ENCODE measurements around the gene FOXP1. TPM values are rescaled to one million over a fixed set of nuclear protein-coding genes. Genes with fewer than 3 reads are reported as not detected.

Gene FOXP1
- total and polyA plus RNA-seq, 2 donors (not counting 1 experiment from before 2014, with no cell fraction given), result 91.1 to 508 TPM

DNA sequence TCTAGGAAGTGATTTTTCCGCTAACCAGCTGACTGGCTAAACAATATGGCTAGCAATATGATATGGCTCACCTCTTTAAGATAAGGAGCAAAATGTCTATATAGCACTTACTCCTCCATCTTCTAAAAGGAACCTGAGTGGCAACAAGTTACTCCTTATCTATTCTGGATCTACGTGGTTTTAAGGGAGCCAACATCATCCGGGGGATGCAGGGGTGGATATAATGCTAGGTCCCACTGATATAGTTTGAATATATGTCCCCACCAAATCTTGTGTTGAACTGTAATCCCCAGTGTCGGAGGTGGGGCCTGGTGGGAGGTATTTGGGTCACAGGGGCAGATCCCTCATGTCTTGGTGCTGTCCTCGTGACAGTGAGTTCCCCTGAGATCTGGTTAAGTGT lies 500.7 kb downstream of the FOXP1 start:
- H3K4me3 ChIP-seq (ENCODE audit: control extremely low read depth in 1 of 5, extremely low read depth in 1 of 5, insufficient read depth in 1 of 5, low read depth in 2 of 5, low read length in 4 of 5), result no peak overlapping the region
- H3K27me3 ChIP-seq (replicated peaks in 1 of 4; ENCODE audit: control extremely low read depth in 1 of 4, control insufficient read depth in 3 of 4, insufficient read depth in 4 of 4, low read length in 3 of 4), result no peaks in the 10 kb centered on the region
- H3K27ac ChIP-seq (ENCODE audit: low read length in 2 of 2), result peak overlapping the region in 1 of 2 donors; percentile 69
- H3K4me2 ChIP-seq (replicated peaks; ENCODE audit: low read depth, low read length, poor library complexity, severe bottlenecking), result no peak overlapping the region
- intact Hi-C loops (cut with micrococcal nuclease), result no loop called here
- TF ChIP-seq, protein P1, sequence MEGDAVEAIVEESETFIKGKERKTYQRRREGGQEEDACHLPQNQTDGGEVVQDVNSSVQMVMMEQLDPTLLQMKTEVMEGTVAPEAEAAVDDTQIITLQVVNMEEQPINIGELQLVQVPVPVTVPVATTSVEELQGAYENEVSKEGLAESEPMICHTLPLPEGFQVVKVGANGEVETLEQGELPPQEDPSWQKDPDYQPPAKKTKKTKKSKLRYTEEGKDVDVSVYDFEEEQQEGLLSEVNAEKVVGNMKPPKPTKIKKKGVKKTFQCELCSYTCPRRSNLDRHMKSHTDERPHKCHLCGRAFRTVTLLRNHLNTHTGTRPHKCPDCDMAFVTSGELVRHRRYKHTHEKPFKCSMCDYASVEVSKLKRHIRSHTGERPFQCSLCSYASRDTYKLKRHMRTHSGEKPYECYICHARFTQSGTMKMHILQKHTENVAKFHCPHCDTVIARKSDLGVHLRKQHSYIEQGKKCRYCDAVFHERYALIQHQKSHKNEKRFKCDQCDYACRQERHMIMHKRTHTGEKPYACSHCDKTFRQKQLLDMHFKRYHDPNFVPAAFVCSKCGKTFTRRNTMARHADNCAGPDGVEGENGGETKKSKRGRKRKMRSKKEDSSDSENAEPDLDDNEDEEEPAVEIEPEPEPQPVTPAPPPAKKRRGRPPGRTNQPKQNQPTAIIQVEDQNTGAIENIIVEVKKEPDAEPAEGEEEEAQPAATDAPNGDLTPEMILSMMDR (IDR thresholded peaks at IDR 0.05), result no peak
- no peak for TF ChIP-seq EZH2 (IDR thresholded peaks at IDR 0.05; ENCODE audit: borderline replicate concordance, insufficient read depth, low read depth, low read length, poor library complexity, severe bottlenecking)
- no peak overlapping the region for H3K9ac ChIP-seq (ENCODE audit: low read length)
- Mint-ChIP-seq H3K27me3 (no peaks in the 10 kb centered on the region), H3K4me3 (peak overlapping the region; percentile 15), H3K4me1 (peaks cover 86% of the 10 kb centered on the region), H3K27ac (peak overlapping the region; percentile 80), H3K9me3 (ENCODE audit: insufficient read depth) (no peaks in the 10 kb centered on the region)
- H4K20me1 ChIP-seq (ENCODE audit: control insufficient read depth, insufficient read depth, low read length, poor library complexity, severe bottlenecking), result peaks cover 32% of the 10 kb centered on the region
- CTCF ChIA-PET, result interaction anchor here (0.7 to 1.5 kb wide), 2 partner anchors 12 to 314 kb away, joined by 4 to 7 read pairs; no protein-coding TSS in a partner anchor
- peaks cover 0 to 24% of the 10 kb centered on the region in 2 experiments for H3K36me3 ChIP-seq (replicated peaks in 1 of 2; ENCODE audit: control extremely low read depth in 1 of 2, control insufficient read depth in 1 of 2, extremely low read depth in 1 of 2, insufficient read depth in 2 of 2, low read length in 1 of 2)
- H3K4me1 ChIP-seq (ENCODE audit: control insufficient read depth in 2 of 2, insufficient read depth in 2 of 2, low read length in 2 of 2), result peaks cover 82 to 86% of the 10 kb centered on the region in 2 donors
- no CpG with 5 or more reads among the region's 5 CpGs for WGBS (ENCODE audit: insufficient coverage)
- no peaks in the 10 kb centered on the region for H3K9me3 ChIP-seq (ENCODE audit: control extremely low read depth in 1 of 3, control insufficient read depth in 2 of 3, insufficient read depth in 1 of 3, low read length in 2 of 3)
- H2AFZ ChIP-seq (ENCODE audit: insufficient read depth, low read depth, low read length, poor library complexity, severe bottlenecking), result no peak overlapping the region
- ATAC-seq (ENCODE audit: low read depth), result no peak
- POLR2A ChIA-PET, result interaction anchor here (0.7 kb wide), 1 partner anchor 36 kb away, joined by 3 read pairs; no protein-coding TSS in a partner anchor
- DNase-seq, result no peak
- H3K79me2 ChIP-seq (ENCODE audit: control insufficient read depth, insufficient read depth, low read length), result peaks cover 98% of the 10 kb centered on the region

DNA sequence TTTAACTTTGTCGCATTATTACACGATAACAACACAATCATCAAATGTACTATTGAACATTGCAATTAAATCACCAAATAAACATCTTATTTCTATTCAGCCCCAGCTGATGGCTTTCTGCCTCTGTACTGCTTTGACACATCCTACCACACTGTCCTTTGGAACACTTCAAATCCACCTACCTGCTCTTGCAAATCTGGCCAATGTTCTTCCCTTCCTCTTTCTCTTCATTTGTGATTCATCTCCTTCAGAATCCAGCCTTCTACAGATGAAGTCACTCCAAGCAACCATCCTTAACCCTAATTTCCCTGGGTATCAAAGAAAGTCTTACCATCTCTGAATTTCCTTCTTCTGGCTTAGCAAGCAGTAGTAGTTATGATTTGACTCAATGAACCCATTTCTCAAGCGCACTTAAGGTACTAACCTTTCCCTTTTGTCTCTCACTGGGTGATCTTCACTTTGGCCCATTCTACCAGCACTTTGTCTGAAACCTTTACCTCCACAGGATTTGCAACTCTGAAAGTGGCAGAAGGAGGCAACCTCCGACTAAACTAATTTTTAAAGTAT lies 502.9 kb downstream of the FOXP1 start:
- ChIA-PET POLR2A (interaction anchor here (0.5 to 0.6 kb wide), 2 partner anchors 196 to 505 kb away, joined by 3 to 5 read pairs; no protein-coding TSS in a partner anchor), CTCF (interaction anchor here (0.7 to 1.3 kb wide), 5 partner anchors 10 to 71 kb away, joined by 3 to 4 read pairs (median 4); no protein-coding TSS in a partner anchor)
- ATAC-seq (ENCODE audit: low read depth), result no peak
- peaks cover 79 to 86% of the 10 kb centered on the region in 2 donors for H3K4me1 ChIP-seq (ENCODE audit: control insufficient read depth in 2 of 2, insufficient read depth in 2 of 2, low read length in 2 of 2)
- Mint-ChIP-seq H3K4me1 (peaks cover 88% of the 10 kb centered on the region), H3K27ac (peak overlapping the region; percentile 70), H3K9me3 (ENCODE audit: insufficient read depth) (no peaks in the 10 kb centered on the region), H3K4me3 (peak overlapping the region; percentile 52), H3K27me3 (no peaks in the 10 kb centered on the region)
- peaks cover 33% of the 10 kb centered on the region for H4K20me1 ChIP-seq (ENCODE audit: control insufficient read depth, insufficient read depth, low read length, poor library complexity, severe bottlenecking)
- TF ChIP-seq, protein P1 (IDR thresholded peaks at IDR 0.05), result no peak
- TF ChIP-seq EZH2 (IDR thresholded peaks at IDR 0.05; ENCODE audit: borderline replicate concordance, insufficient read depth, low read depth, low read length, poor library complexity, severe bottlenecking), result no peak
- peaks cover 0 to 25% of the 10 kb centered on the region in 2 experiments for H3K36me3 ChIP-seq (replicated peaks in 1 of 2; ENCODE audit: control extremely low read depth in 1 of 2, control insufficient read depth in 1 of 2, extremely low read depth in 1 of 2, insufficient read depth in 2 of 2, low read length in 1 of 2)
- no peaks in the 10 kb centered on the region for H3K9me3 ChIP-seq (ENCODE audit: control extremely low read depth in 1 of 3, control insufficient read depth in 2 of 3, insufficient read depth in 1 of 3, low read length in 2 of 3)
- no peak overlapping the region for H3K9ac ChIP-seq (ENCODE audit: low read length)
- DNase-seq, result no peak
- WGBS (ENCODE audit: insufficient coverage), result 92% methylated on average over 3 of the region's 4 CpGs
- intact Hi-C loops (cut with micrococcal nuclease), result no loop called here
- H3K79me2 ChIP-seq (ENCODE audit: control insufficient read depth, insufficient read depth, low read length), result peaks cover 99% of the 10 kb centered on the region
- no peak overlapping the region for H2AFZ ChIP-seq (ENCODE audit: insufficient read depth, low read depth, low read length, poor library complexity, severe bottlenecking)
- no peak overlapping the region for H3K4me3 ChIP-seq (ENCODE audit: control extremely low read depth in 1 of 5, extremely low read depth in 1 of 5, insufficient read depth in 1 of 5, low read depth in 2 of 5, low read length in 4 of 5)
- no peaks in the 10 kb centered on the region for H3K27me3 ChIP-seq (replicated peaks in 1 of 4; ENCODE audit: control extremely low read depth in 1 of 4, control insufficient read depth in 3 of 4, insufficient read depth in 4 of 4, low read length in 3 of 4)
- H3K4me2 ChIP-seq (replicated peaks; ENCODE audit: low read depth, low read length, poor library complexity, severe bottlenecking), result peak overlapping the region; percentile 7
- peak overlapping the region in 1 of 2 donors; percentile 54 for H3K27ac ChIP-seq (ENCODE audit: low read length in 2 of 2)

Measured in B cell (primary cell).